GM15510 (cell line): Measurements from ENCODE around the gene ALMS1.

ENCODE experiments used
- POLR2A ChIP-seq: IDR thresholded peaks from 3 replicates; pipeline ENCODE4 v1.6.1; 2011; ENCODE audit warnings: borderline replicate concordance; ENCODE audit not compliant: insufficient read length; ENCODE audit errors: extremely low read depth

The ALMS1 gene

GRCh38 chr2:73561422-73561821, 175.8 kb downstream of the ALMS1 start:
- TF ChIP-seq POLR2A, result no peak

DNA sequence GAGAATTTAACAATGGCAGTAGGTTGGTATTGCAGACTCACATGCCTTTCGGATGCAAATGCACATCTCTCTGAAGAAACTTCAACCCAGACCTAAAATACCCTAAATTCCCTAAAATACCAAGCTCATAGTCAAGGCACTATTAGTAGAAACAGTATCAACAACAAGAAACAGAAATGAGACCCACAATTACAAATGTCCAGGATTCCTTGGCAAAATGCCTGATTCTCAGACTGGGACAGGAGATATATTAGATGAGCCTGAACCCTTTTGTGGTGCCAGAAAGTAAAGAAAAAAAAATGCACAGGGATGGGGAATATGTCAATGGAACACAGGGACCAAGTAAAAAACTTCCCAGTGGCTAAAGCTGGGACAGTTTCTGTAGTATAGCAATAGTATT, 179.3 kb downstream of the ALMS1 start:
- TF ChIP-seq POLR2A, result no peak

GRCh38 chr2:73566288-73566878, 180.7 kb downstream of the ALMS1 start:
- no peak for TF ChIP-seq POLR2A

DNA sequence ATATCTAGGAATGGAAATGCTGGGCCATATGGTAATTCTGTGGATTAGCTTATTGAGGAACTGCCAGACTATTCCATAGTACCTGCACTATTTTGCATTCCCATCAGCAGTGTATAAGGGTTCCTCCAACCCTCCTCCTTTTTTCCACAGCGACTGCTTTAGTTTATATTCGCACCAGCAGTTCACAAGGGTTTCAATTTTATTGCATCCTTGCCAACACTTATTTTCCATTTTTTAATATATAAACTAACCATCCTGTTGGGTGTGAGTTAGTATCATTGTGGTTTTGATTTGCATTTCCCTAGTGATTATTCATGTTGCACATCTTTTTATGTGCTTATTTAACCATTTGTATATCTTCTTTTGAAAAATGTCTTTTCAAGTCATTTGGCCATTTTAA, 189.6 kb downstream of the ALMS1 start:
- TF ChIP-seq POLR2A, result no peak

GRCh38 chr2:73582364-73582763, 196.7 kb downstream of the ALMS1 start:
- no peak for TF ChIP-seq POLR2A

DNA sequence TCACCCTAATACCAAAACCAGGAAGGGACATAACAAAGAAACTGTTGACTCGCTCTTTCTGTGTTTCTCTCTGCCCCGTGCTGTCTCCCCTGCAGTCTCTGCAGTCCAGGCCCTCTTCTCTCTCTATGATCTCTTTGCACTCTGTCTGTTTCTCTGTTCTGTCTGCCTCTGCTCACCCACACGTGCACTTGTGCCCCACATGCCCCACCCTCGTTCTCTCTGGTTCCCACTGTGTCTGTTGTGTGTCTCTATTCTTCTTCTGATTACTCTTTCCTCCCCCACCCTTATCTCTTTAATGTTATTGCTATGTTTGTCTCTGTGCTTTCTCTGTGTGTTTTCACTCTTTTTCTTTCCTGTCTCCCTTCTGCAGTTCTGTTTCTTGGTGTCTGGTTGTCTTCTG, 202.5 kb downstream of the ALMS1 start:
- TF ChIP-seq POLR2A, result no peak

GRCh38 chr2:73593680-73594079, 208.0 kb downstream of the ALMS1 start:
- TF ChIP-seq POLR2A, result no peak

- no peak for TF ChIP-seq POLR2A
These were observed 208.6 kb downstream of the ALMS1 start for GRCh38 chr2:73594251-73594650.

- no peak for TF ChIP-seq POLR2A
These were observed 216.1 kb downstream of the ALMS1 start for GRCh38 chr2:73601780-73602179.

GRCh38 chr2:73610111-73610510, 224.5 kb downstream of the ALMS1 start:
- TF ChIP-seq POLR2A, result no peak

- no peak for TF ChIP-seq POLR2A
These were observed 225.6 kb downstream of the ALMS1 start for GRCh38 chr2:73611193-73611592.

GRCh38 chr2:73611867-73612266, 226.2 kb downstream of the ALMS1 start:
- no peak for TF ChIP-seq POLR2A

DNA sequence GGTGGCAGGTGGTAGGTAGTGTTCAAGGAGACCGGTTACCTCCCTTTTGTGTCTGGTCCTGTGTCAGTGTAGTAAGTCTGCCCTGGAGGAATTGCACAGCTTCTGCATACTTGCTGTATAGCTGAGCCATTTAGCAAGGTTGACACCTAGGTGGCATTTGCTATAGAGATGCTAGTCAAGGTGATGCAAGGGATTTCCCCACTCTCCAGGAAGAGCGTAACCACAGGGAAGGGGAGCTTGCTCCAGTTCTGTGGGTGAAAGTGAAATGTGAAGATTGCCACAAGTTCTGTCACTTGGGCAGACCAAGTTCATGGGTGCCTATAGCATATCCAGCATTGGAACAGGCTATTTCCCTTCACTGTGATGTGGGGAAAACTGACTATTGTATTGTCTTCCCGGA, 228.5 kb downstream of the ALMS1 start:
- TF ChIP-seq POLR2A, result no peak

GRCh38 chr2:73614997-73615396, 229.4 kb downstream of the ALMS1 start:
- no peak for TF ChIP-seq POLR2A

DNA sequence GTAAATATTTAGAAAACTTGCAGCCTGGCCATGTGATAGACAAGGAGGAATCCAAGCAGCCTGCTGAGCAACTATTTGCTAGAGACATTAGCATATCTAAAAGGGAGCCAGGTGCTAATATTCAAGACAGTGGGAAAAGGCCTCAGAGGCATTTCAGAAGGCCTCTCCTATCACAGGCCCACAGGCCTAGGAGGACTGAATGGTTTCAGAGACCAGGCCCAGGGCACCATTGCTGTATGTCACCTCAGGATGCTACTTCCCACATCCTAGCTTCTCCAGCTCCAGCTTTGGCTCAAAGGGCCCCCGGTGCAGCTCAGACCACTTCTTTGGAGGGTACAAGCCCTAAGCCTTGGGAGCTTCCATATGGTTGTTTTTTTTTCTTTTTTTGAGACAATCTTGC, 252.8 kb downstream of the ALMS1 start:
- TF ChIP-seq POLR2A, result no peak

GRCh38 chr2:73640511-73640911, 254.9 kb downstream of the ALMS1 start:
- no peak for TF ChIP-seq POLR2A
